PC-9 (cell line): ENCODE results near the gene AUTS2. TPM values are rescaled to one million over a fixed set of nuclear protein-coding genes. Genes with fewer than 3 reads are reported as not detected.

Experiments used
- BruUV-seq: library from RNA; stranded (reverse); fragments of 400-500 nt; replicated peaks from 2 replicates; lab custom pipeline; 2021; lab: Mats Ljungman, UMichigan
- CTCF ChIA-PET: fragments of 300-600 bp; sonication (Branson Sonifier 250); formaldehyde crosslinking; loops from one replicate; lab custom pipeline; 2022; ENCODE audit warnings: antibody characterized with exemption; lab: Charles Lee
- POLR2A ChIA-PET: fragments of 300-600 bp; sonication (Branson Sonifier 250); formaldehyde crosslinking; loops from one replicate; lab custom pipeline; 2022; ENCODE audit warnings: antibody characterized with exemption; ENCODE audit not compliant: unreplicated experiment; lab: Charles Lee
- DNase-seq, 2 experiments: peaks; one replicate each; pipeline versions ENCODE4 v3.0.0 to v3.0.0-alpha.2; 2015 to 2022; ENCODE audit warnings: mixed read lengths in 1 of 2
- H2AFZ ChIP-seq: fragments of 200-600 bp; sonication (generic); 2 replicates; pipeline ENCODE4 v1.8.1; 2017; ENCODE audit warnings: antibody characterized with exemption
- H3F3A ChIP-seq: fragments of 200-600 bp; sonication (generic); 2 replicates; pipeline ENCODE4 v1.8.1; 2017; ENCODE audit warnings: antibody characterized with exemption, mild to moderate bottlenecking, low read depth; ENCODE audit not compliant: insufficient read depth
- H3K27ac ChIP-seq: fragments of 200-600 bp; sonication (generic); 2 replicates; pipeline ENCODE4 v1.6.1; 2016; ENCODE audit warnings: mixed run types
- H3K27me3 ChIP-seq: fragments of 200-600 bp; sonication (generic); 2 replicates; pipeline ENCODE4 v1.6.1; 2016; ENCODE audit warnings: low read depth, mixed run types; ENCODE audit not compliant: insufficient read depth
- H3K36me3 ChIP-seq: fragments of 200-600 bp; sonication (generic); 2 replicates; pipeline ENCODE4 v1.6.1; 2016; ENCODE audit warnings: low read depth, mixed run types
- H3K4me1 ChIP-seq: fragments of 200-600 bp; sonication (generic); replicated peaks from 2 replicates; pipeline ENCODE4 v1.6.1; 2016; ENCODE audit warnings: mixed run types; ENCODE audit not compliant: insufficient read depth
- H3K4me2 ChIP-seq: fragments of 200-600 bp; sonication (generic); 2 replicates; pipeline ENCODE4 v1.6.1; 2017; ENCODE audit warnings: mixed run types
- H3K4me3 ChIP-seq: fragments of 200-600 bp; sonication (generic); 2 replicates; pipeline ENCODE4 v1.6.1; 2016; ENCODE audit warnings: mixed run types
- H3K79me2 ChIP-seq: fragments of 200-600 bp; sonication (generic); 2 replicates; pipeline ENCODE4 v1.6.1; 2017; ENCODE audit warnings: low read depth, mixed run types
- H3K9me2 ChIP-seq: fragments of 200-600 bp; sonication (generic); 2 replicates; pipeline ENCODE4 v1.8.1; 2017; ENCODE audit warnings: mild to moderate bottlenecking; ENCODE audit not compliant: insufficient read depth
- H3K9me3 ChIP-seq: fragments of 200-600 bp; sonication (generic); 2 replicates; pipeline ENCODE4 v1.8.1; 2016; ENCODE audit warnings: low read depth; ENCODE audit not compliant: insufficient read depth
- H4K20me1 ChIP-seq: fragments of 200-600 bp; sonication (generic); 2 replicates; pipeline ENCODE4 v1.8.1; 2017; ENCODE audit not compliant: insufficient read depth
- EZH2 ChIP-seq: fragments of 200-600 bp; sonication (generic); IDR thresholded peaks from 2 replicates; pipeline ENCODE4 v1.8.0; 2017; ENCODE audit warnings: antibody characterized with exemption, low read depth
- intact Hi-C: fragments of 100-400 bp; cut with micrococcal nuclease; formaldehyde crosslinking; loops from one replicate; pipeline ENCODE4 v1.10.0; 2022; ENCODE audit not compliant: unreplicated experiment
- total RNA-seq: library from RNA; stranded (reverse); gene quantifications from 2 replicates; pipeline ENCODE4 v1.2.3, GENCODE V29; 2021
- TF ChIP-seq, protein P1 (sequence below): fragments of 200-600 bp; sonication (generic); conservative IDR thresholded peaks from 2 replicates; pipeline ENCODE4 v1.6.1; 2017; ENCODE audit warnings: mixed run types, antibody characterized with exemption, mild to moderate bottlenecking, moderate library complexity

Gene AUTS2
- total RNA-seq, 1 experiment from 2014 or later, result not detected

DNA sequence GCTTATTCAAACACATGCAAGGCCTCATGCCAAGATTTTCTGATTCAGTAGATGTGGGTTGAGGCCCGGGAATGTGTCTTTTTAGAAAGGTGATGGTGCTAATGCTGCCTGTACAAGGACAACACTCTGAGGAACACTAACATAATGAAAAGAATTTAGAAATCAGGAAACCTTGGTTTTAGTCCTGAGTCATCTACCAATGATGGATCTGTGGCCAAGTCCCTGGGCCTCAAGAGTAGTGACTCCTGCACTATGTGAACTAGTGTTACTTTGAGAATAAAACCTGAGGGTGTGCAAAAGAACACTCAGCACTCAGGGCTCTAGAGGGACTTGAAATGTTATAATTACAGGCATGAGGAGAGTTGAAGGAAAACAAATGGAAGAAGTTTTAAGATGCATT, 792.0 kb downstream of the AUTS2 start:
- H3K9me2 ChIP-seq, result no peaks in the 10 kb centered on the region
- H3K79me2 ChIP-seq, result no peaks in the 10 kb centered on the region
- no peak overlapping the region for H3K4me3 ChIP-seq
- intact Hi-C loops, result no loop called here
- no peak overlapping the region for H2AFZ ChIP-seq
- no peak overlapping the region for H3K27ac ChIP-seq
- H4K20me1 ChIP-seq, result no peaks in the 10 kb centered on the region
- peaks cover 31% of the 10 kb centered on the region for H3K27me3 ChIP-seq
- no peaks in the 10 kb centered on the region for H3K9me3 ChIP-seq
- no peaks in the 10 kb centered on the region for H3F3A ChIP-seq
- H3K4me2 ChIP-seq, result no peak overlapping the region
- ChIA-PET POLR2A (no interaction called here), CTCF (no interaction called here)
- no TSS peak for BruUV-seq
- no peak for TF ChIP-seq EZH2
- TF ChIP-seq, protein P1, sequence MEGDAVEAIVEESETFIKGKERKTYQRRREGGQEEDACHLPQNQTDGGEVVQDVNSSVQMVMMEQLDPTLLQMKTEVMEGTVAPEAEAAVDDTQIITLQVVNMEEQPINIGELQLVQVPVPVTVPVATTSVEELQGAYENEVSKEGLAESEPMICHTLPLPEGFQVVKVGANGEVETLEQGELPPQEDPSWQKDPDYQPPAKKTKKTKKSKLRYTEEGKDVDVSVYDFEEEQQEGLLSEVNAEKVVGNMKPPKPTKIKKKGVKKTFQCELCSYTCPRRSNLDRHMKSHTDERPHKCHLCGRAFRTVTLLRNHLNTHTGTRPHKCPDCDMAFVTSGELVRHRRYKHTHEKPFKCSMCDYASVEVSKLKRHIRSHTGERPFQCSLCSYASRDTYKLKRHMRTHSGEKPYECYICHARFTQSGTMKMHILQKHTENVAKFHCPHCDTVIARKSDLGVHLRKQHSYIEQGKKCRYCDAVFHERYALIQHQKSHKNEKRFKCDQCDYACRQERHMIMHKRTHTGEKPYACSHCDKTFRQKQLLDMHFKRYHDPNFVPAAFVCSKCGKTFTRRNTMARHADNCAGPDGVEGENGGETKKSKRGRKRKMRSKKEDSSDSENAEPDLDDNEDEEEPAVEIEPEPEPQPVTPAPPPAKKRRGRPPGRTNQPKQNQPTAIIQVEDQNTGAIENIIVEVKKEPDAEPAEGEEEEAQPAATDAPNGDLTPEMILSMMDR, result no peak
- DNase-seq, result no peak
- H3K36me3 ChIP-seq, result no peaks in the 10 kb centered on the region
- H3K4me1 ChIP-seq, result no peaks in the 10 kb centered on the region

DNA sequence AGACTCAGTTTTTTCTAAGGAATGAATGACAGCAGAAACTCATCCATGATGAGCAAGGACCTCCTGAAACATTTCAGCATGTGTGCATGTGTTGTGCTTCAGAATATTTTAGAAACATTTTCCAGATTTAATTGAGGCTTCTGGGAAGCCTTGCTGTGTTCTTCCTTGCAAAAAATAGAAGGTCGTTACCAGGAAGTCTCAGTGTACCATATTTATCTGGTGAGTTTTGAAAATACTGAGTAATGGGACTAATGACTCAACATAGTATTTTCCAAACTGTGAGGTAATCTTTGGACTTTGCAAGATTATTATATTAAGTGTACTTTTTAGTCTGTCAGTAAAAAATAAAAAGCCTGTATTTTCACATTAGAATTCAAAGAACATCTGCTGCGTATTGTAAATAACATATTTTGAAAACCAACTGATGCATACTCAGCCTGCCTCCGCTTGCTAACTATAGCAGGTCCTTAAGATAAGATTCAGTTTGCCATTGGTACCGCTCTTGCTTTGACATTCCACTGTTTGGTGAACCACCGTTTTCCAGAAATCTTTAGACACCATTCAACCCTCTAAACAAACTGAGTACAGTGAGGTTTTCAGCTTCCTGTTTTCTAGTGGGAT, 794.1 kb downstream of the AUTS2 start:
- Histone ChIP-seq H3K27ac (no peak overlapping the region), H3K79me2 (no peaks in the 10 kb centered on the region), H3K9me3 (no peaks in the 10 kb centered on the region), H4K20me1 (no peaks in the 10 kb centered on the region), H3K4me1 (no peaks in the 10 kb centered on the region), H2AFZ (no peak overlapping the region), H3K36me3 (no peaks in the 10 kb centered on the region), H3K4me2 (no peak overlapping the region), H3K27me3 (peaks cover 25% of the 10 kb centered on the region; the same call in 1 of the 2 replicates), H3K9me2 (no peaks in the 10 kb centered on the region), H3K4me3 (no peak overlapping the region), H3F3A (no peaks in the 10 kb centered on the region)
- CTCF ChIA-PET, result no interaction called here
- DNase-seq, result no peak
- POLR2A ChIA-PET, result no interaction called here
- TF ChIP-seq EZH2, result no peak
- TF ChIP-seq, protein P1, result no peak
- intact Hi-C loops, result no loop called here
- BruUV-seq, result no TSS peak

DNA sequence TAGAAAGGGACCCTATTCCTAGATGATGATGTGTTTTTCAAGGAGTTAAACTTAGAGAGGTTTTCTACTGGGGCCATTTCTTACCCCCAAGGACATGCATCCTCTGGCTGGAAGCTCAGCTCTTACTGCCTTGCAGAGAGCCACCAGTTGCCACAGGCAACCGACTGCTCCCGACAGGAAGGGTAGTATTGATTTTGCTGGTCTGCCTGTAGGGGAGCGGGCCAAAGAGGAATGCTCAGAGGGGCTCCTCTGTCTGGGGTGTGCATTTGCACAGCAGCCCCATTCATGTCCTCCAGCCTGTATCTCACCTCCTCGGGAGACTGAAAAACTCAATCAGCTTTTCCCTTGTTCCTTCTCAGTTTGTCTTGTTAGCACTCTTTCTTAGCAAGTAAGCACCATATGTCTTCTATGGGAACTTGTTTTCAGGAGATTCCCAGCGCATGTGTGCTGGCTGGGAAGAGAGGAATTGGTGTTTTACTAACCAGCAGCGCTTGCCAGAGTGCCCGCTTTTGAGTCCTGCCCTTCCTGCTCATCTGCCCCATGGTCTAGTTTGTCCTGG, 794.7 kb downstream of the AUTS2 start:
- no peaks in the 10 kb centered on the region for H4K20me1 ChIP-seq
- H3K9me2 ChIP-seq, result no peaks in the 10 kb centered on the region
- peaks cover 22% of the 10 kb centered on the region; the same call in 1 of the 2 replicates for H3K27me3 ChIP-seq
- CTCF ChIA-PET, result no interaction called here
- H3K36me3 ChIP-seq, result no peaks in the 10 kb centered on the region
- DNase-seq, result no peak
- intact Hi-C loops, result no loop called here
- no peak overlapping the region for H3K4me2 ChIP-seq
- no peaks in the 10 kb centered on the region for H3K79me2 ChIP-seq
- POLR2A ChIA-PET, result no interaction called here
- H3K9me3 ChIP-seq, result no peaks in the 10 kb centered on the region
- H3K4me1 ChIP-seq, result no peaks in the 10 kb centered on the region
- TF ChIP-seq, protein P1, result no peak
- TF ChIP-seq EZH2, result no peak
- no peak overlapping the region for H3K4me3 ChIP-seq
- BruUV-seq, result no TSS peak
- no peak overlapping the region for H2AFZ ChIP-seq
- H3K27ac ChIP-seq, result no peak overlapping the region
- H3F3A ChIP-seq, result no peaks in the 10 kb centered on the region
